ENCODE measurements around the gene OR1D5. TPM values are rescaled to one million over a fixed set of nuclear protein-coding genes. Genes with fewer than 3 reads are reported as not detected.
A peak's percentile ranks its signal among the peaks of the same experiment; 100 is the strongest.

Gene OR1D5
- total and polyA plus RNA-seq, 3 donors from 2014 or later: not detected

DNA sequence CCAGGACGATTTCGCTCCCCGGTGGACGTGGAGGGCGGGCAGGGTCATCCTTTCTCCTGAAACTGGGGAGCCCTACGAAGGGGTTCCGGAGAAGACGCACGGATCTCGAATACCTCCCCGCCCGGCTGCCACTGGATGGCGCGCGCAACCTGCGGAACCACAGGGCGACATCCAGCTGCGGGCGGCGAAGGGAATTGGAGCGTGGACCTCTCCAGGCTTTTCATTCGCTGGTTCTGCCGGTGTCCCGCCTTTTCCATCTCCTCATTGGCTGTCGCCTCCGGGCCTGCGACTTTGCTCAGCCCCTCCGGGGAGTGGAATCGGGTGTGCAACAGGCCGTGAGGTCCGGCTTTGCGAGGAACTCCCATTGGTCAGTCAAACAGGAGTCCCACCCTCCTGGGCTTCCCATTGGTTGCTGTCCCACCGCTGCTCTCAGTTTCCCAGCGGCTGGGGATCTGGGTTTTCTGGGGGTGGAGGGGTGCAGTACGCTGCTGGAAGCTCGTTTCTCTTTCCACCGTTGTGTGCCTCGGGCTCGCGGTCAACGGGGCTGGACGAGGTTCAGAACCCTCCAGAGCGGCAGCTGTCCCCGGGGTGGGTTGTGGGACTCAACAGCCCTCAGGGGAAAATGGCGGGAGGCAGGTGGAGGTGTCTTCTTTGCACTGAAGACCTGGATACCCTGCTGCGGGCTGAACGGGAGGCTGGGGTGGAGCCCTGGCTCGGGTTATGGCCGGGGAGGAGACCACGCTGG lies 14.5 kb downstream of the OR1D5 start:
- peak; percentile 99 for DNase-seq
- Histone ChIP-seq H3K4me1 (peaks cover 4% of the 10 kb centered on the region), H3K36me3 (ENCODE audit: low read depth, missing control alignments) (no peaks in the 10 kb centered on the region), H3K9me3 (no peaks in the 10 kb centered on the region), H3K4me3 (peak overlapping the region; percentile 68 to 72), H3K27me3 (no peaks in the 10 kb centered on the region), H3K27ac (peak overlapping the region; percentile 12 to 68)
- intact Hi-C loops (cut with DNase I; ENCODE audit: low total_unique reads): no loop called here
- WGBS, 2 donors: 1% methylated on average over 26 to 50 of the region's 50 CpGs
- TF ChIP-seq POLR2A (IDR thresholded peaks at IDR 0.05): no peak
- TF ChIP-seq, protein P1, sequence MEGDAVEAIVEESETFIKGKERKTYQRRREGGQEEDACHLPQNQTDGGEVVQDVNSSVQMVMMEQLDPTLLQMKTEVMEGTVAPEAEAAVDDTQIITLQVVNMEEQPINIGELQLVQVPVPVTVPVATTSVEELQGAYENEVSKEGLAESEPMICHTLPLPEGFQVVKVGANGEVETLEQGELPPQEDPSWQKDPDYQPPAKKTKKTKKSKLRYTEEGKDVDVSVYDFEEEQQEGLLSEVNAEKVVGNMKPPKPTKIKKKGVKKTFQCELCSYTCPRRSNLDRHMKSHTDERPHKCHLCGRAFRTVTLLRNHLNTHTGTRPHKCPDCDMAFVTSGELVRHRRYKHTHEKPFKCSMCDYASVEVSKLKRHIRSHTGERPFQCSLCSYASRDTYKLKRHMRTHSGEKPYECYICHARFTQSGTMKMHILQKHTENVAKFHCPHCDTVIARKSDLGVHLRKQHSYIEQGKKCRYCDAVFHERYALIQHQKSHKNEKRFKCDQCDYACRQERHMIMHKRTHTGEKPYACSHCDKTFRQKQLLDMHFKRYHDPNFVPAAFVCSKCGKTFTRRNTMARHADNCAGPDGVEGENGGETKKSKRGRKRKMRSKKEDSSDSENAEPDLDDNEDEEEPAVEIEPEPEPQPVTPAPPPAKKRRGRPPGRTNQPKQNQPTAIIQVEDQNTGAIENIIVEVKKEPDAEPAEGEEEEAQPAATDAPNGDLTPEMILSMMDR (IDR thresholded peaks at IDR 0.05): peak; percentile 72 to 90 (median 79)

DNA sequence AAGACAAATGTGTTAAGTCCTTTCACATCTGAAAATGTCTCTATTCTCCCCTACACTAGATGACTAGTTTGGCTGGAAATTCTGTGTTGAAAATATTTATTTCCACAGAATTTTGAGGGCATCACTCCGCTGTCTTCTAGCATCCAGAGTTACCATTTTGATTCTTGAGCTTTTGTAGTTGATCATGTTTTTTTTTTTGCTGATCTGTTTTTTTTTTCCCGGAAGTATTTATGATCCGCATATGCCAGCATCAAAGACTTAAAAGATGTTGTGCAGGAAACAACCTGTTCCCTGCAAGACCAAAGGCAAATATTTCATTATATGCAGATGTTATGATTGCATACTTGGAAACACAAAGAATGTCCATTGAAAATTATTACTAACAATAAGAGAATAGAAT lies 16.7 kb downstream of the OR1D5 start:
- no peak for DNase-seq
- intact Hi-C loops (cut with DNase I; ENCODE audit: low total_unique reads): no loop called here
- H3K4me3 ChIP-seq: no peak overlapping the region
- no peaks in the 10 kb centered on the region for H3K9me3 ChIP-seq
- WGBS, 2 donors: 90 to 92% methylated on average over 3 of the region's 3 CpGs
- no peaks in the 10 kb centered on the region for H3K27me3 ChIP-seq
- TF ChIP-seq POLR2A (IDR thresholded peaks at IDR 0.05): no peak
- TF ChIP-seq, protein P1 (IDR thresholded peaks at IDR 0.05): no peak
- peaks cover 4% of the 10 kb centered on the region for H3K4me1 ChIP-seq
- no peaks in the 10 kb centered on the region for H3K36me3 ChIP-seq (ENCODE audit: low read depth, missing control alignments)
- H3K27ac ChIP-seq: no peak overlapping the region

DNA sequence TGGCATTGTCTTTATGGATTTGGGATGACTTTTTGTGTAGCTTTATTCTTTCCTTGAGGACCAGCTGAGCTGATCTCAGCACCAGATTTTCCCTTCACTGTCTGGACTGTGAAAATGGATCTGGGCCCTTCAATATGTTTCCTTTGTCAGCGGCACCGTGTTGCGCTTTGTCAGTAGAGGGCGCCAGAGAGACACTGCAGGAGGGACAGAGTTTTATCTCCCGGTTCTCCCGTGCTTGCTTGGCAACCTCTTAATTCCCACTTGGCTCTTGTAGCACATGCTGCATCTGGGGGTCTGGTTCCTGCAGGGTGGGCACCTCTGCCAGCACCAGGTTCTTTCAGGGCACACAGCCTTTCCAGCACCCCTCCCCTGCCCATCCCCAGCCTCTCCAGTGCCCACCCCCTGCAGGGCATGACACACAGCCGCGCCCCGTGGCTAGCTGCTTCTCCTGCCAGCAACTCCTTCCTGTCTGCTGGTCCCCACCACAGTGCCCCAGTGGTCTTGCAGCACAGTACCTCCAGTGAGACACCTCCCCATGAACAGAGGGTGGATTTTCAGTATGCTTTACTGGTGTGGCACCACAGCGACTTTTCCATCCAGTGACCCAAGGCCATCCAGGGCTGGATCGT lies 19.6 kb downstream of the OR1D5 start:
- Histone ChIP-seq H3K27ac (no peak overlapping the region), H3K27me3 (no peaks in the 10 kb centered on the region), H3K4me1 (no peaks in the 10 kb centered on the region), H3K9me3 (no peaks in the 10 kb centered on the region), H3K4me3 (no peak overlapping the region), H3K36me3 (ENCODE audit: low read depth, missing control alignments) (no peaks in the 10 kb centered on the region)
- 48 to 58% methylated on average over 11 of the region's 11 CpGs for WGBS, 2 donors
- no peak for TF ChIP-seq POLR2A (IDR thresholded peaks at IDR 0.05)
- intact Hi-C loops (cut with DNase I; ENCODE audit: low total_unique reads): no loop called here
- peak; percentile 63 for DNase-seq

GRCh38 chr17:3040882-3041281 lies 22.5 kb downstream of the OR1D5 start:
- TF ChIP-seq, protein P1 (IDR thresholded peaks at IDR 0.05): no peak
- no peak for TF ChIP-seq POLR2A (IDR thresholded peaks at IDR 0.05)
- no peaks in the 10 kb centered on the region for H3K4me1 ChIP-seq
- H3K36me3 ChIP-seq (ENCODE audit: low read depth, missing control alignments): no peaks in the 10 kb centered on the region
- H3K9me3 ChIP-seq: no peaks in the 10 kb centered on the region
- intact Hi-C loops (cut with DNase I; ENCODE audit: low total_unique reads): no loop called here
- H3K27me3 ChIP-seq: no peaks in the 10 kb centered on the region
- WGBS, 2 donors: 84 to 85% methylated on average over 5 of the region's 5 CpGs
- no peak overlapping the region for H3K4me3 ChIP-seq
- no peak for DNase-seq
- H3K27ac ChIP-seq: no peak overlapping the region

- H3K27ac ChIP-seq: no peak overlapping the region
- no peaks in the 10 kb centered on the region for H3K36me3 ChIP-seq (ENCODE audit: low read depth, missing control alignments)
- no peak for TF ChIP-seq POLR2A (IDR thresholded peaks at IDR 0.05)
- TF ChIP-seq, protein P1 (IDR thresholded peaks at IDR 0.05): no peak
- H3K4me1 ChIP-seq: no peaks in the 10 kb centered on the region
- no peak for DNase-seq
- no peaks in the 10 kb centered on the region for H3K27me3 ChIP-seq
- H3K4me3 ChIP-seq: no peak overlapping the region
- intact Hi-C loops (cut with DNase I; ENCODE audit: low total_unique reads): no loop called here
- no peaks in the 10 kb centered on the region for H3K9me3 ChIP-seq
- 68 to 73% methylated on average over 6 of the region's 6 CpGs for WGBS, 2 donors
Observed at GRCh38 chr17:3039736-3040135, 23.7 kb downstream of the OR1D5 start.
